Activated T-helper 9 cell treated with anti-CD3 and anti-CD28 coated beads, Interleukin-2, amount 50 U/mL, for 16 hours (primary cell): Measurements from ENCODE around the gene PPDPF.

ENCODE experiments used
- DNase-seq: peaks from one replicate; pipeline ENCODE4 v3.0.0-alpha.2; 2020; ENCODE audit warnings: low read depth

The PPDPF gene

DNA sequence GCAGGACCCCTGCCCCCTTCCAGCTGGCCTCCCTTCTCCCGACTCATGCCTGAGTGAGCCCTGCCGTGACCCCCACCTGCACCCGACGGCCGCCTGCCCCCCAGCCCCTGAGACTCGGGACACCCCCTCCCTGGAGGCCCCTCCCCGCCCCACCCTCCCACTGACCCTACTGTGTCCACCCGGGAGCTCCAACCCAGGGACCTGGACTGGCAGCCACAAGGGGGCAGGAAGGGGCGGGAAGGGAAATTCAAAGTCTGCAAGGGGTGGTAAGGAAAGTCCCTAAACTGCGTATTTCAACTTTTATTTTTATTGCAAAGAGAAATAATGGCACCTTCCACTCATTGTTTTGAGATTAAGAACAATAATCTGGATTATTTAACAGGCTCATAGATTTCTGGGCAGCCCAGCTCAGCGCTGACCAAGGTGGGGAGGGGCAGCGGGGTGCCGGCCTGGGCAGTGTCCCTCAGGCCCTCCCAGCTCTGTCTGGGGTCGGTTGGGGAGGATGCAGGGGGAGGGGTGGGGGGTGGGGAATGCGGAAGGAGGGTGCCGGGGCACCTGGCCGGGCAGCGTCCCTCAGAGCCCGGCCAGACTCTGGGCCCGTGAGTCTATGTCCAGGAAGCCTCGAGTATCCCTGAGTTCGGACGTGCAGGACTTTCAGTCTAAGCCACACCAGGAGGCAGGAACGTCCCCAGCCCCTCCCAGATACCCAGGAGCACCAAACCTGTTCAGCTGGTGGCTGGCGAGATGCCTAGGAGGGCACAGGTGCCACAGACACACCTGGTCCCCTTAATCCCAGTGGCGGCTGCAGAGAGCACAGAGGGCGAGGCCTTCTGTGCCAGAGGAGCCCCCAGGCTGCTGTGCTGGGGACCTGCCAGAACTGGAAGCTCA lies 17.9 kb downstream of the PPDPF start:
- DNase-seq = no peak

DNA sequence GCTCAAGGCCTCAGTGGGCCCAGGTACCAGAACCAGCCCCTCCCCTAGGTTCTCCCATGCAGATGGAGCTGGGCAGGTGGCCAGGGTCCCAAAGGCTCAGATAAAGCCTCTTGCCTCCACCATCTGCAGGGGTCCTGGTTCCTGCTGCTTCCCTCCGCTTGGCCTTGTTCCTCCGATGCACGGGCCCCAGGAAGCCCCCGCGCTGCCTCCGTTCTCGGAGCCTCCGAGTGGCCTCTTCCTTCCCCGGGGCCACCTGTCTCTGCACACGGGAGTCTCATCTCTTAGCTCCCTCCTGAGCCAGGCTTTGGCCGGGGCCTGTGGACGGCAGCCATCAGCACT lies 18.5 kb downstream of the PPDPF start:
- no peak for DNase-seq

DNA sequence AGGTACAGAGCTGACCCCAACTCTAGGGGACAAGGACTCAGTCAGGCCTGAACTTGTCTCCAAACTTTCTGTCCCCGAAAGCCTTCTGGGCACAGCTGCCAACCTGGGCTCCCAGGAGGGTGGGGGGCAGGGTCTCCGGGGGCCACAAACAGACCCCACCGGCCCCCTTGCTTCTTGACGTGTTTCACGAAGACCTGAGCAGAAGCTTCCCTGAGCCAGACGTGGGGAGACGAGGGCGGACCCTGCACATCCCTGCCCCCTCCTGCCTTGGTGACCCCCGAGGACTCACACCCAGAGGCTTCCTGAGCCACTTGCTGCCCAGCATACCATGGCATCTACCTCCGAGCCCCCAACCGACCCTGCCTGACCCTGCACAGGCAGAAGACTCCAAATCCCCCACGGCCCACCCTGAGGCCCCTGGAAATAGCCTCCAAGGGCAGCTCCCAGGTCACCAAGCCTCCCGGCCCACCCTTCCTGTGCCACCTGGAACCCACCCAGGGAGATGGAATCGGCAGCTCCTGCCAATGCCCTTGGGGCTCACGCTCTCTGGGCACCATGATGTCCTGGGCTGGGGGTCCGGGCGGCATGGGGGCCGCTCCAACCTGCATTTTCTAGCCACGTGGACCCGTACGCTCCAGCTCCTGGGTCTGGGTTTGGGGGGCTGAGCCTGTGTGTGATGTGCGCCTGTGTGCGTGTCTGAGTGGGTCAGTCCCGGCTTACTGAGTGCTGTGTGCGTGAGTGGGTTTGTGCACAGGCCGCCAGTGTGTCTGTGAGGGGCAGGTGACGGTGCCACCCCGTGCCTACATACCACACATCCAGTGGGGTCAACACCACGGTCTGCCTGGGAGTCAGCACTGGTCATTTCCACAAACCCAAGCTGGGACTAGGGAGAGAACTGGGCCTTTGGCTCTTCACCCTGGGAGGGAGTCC lies 19.1 kb downstream of the PPDPF start:
- no peak for DNase-seq

DNA sequence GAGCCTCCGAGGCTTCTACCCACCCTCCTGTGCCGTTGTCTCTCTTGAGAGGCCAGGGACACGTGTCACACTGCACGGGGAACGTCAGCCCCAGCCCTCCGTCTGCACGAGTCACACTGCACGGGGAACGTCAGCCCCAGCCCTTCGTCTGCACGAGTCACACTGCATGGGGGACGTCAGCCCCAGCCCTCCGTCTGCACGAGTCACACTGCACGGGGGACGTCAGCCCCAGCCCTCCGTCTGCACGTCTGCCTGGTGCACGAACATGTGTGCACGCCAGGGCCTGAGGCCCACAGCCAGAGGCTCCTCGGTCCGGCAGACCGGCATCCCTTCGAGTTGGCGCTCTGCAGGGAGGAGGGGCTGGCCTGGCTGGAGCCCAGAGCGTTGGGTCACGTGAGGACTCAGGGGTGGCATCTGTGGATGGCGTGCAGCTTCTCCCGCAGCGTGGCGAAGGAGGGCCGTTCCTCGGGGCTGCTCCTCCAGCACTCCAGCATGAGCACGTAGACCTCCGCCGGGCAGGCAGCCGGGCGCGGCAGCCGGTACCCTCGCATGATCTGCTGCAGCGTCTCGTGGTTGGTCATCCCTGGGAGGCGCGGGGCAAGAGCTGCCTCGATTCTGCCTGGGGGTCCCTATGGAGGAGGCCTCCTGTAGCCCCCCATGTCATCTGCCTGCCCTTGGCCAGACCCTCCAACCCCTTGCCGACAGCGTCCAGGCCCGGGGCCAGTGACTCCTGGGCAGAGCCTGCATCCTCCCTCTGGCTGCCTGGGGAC lies 20.0 kb downstream of the PPDPF start:
- no peak for DNase-seq

DNA sequence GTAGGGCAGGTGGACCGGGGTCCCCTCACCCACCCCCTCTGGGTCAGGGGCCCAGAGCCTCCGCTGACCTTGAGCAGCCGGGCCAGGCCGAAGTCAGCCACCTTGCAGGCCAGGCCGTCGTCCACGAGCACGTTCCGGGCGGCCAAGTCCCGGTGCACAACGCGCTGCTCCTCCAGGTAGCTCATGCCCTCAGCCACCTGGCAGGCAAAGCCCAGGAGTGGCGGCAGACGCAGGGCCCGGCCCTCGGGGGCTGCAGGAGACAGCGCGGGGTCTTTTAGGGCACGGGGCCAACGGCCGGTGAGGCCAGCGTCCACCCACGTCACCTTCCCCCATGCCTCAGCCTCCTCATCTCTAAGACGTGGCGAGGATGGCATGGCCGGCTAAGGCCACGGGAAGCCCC lies 20.8 kb downstream of the PPDPF start:
- no peak for DNase-seq

DNA sequence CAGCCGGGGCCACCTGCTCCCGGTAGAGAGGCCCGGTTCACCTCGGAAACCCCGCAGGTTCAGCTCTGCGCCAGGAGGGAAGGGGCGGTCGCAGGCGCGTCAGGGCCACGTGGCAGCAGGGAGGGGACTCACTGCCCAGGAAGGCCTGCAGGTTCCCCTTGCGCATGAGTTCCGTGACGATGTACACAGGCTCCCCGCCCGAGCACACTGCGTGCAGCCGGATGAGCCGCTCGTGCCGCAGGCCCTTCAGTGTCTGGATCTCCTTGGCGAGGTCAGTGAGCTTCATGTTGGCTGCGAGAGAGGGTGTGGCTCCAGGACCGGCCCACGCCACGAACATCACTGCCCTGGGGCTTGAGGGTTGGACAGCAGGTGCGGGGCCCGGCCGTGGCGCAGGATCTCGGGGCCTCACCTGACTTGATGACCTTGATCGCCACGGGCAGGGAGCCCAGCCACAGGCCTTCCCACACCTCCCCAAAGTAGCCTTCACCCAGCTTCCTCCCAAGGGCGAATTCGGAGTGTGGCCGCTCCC lies 21.5 kb downstream of the PPDPF start:
- DNase-seq = no peak

DNA sequence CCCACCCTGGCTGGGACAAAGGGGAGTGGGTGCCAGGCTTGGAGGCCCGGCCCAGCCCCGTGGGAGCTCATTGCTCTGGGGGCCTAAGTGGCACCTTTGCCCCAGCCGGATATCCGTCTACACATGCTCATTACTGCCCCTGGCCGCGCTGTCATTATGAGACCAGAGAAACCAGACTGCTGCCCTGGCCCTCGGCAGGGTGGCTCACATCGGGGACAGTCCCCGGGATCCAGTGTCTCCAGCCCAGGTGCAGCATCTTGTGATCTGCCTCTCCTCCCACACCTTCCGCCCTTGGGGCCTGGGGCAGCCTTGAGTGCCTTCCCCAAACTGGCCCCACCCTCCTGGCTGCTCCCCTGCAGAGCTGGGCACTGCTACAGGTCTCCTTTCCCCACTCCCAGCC lies 22.1 kb downstream of the PPDPF start:
- DNase-seq = no peak

DNA sequence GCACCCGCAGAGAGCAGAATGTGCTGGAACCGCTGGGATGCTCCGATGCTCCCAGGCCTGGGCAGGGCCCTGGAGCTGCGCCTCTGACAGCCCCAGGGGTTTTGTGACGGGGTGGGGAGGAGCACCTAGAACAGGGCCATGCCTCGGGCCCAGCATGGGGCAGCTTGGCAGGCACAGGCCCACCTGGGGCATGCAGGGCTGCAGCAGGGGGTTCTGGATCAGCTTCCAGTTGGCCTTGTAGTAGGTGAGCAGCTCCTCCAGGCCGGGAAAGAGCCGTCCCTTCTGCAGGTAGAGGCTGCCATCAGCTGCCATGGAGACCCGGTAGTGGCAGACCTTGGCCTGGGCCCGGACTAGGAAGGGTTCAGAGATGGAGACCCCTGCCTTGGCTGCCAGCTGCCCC lies 22.6 kb downstream of the PPDPF start:
- no peak for DNase-seq

DNA sequence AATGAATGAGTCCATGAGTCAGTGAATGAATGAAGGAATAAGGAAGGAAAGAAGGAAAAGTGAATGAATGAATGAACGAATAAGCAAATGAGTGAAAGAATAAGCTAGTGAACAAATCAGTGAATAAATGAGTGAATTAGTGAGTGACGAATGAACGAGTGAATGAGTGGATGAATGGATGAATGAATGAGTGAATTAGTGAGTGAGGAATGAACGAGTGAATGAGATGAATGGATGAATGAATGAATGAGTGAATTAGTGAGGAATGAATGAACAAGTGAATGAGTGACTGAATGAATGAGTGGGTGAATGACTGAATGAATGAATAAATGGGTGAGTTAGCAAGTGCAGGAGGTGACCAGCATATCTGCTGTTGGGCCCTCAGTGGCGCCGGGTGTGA lies 23.2 kb downstream of the PPDPF start:
- DNase-seq = no peak

DNA sequence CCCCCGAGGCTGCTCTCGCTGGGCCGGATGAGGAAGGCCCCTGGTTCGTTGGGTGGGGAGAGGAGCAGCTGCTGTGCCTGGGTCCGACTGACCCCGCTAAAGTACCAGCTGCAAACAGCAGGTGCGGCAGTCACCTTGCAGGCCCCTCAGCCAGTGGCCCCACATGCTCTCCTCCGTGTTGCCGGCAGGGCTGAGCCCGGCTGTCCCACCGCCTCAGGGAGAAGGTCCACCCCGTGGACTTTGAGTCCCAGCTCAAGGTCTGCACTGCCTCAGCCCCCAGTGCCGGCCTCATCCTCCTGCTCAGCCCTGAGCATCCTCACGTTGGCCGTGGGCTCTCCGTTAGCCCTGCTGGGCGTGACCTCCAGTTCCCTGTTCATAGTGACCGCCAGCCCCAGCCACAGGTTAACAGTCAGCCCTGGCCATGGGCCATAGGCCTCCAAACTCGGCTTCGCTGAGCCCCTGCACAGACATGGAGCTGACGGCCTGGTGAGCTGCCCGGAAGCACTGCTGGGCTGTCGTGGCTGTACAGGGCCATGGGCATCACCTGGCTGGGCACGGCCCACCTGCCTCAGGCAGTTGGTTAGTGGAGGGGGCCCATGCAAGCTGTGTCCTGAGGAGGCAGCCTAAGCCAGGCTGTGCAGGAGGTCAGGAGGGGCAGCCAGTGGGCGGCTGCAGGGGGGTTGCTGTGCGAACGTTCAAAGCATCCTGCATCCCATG lies 23.8 kb downstream of the PPDPF start:
- DNase-seq = no peak

DNA sequence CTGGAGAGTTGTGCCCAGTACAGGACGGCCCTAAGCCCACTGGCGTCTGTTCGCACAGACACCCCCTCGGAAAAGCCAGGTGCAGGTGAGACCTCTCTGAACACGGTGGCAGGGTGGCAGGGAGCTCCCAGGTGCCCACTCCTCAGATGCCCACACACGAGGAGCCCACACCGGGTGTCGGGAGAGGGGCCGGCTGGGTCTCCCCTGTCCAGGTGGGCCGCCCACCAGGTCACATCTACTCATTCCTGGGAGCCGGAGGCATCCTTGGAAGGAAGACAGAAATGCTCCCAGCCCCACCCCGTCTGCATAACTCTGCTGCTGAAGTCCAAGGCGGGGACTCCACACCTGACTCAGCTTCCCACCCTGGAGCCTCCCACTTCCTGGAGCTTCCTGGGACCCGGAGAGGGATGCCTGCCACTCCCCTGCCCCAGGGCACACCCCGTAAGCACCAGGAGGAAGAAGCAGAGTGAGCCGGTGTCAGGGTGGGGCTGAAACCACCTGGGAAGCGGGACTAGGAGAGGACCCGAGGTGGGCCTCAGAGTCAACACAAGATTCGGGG lies 24.5 kb downstream of the PPDPF start:
- DNase-seq = no peak

DNA sequence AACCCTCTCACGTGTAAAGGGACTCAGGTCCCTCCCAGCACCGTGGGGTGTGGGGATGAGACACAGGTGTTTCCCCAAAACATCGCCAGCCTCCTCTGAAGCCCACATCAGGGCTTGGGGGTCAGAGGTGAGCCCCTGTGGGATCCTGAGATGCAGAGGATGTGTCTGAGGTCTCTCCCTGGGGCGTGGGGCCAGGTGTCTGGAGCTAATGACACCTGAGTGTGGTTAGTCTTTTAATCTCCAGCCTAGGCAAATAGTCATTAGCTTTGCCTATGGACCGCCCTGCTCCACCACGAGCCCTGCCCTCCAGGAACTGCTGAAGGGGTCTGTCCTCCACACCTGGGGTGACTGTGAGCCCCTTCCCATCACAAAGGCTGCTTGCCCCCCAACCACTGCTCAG lies 25.2 kb downstream of the PPDPF start:
- DNase-seq = no peak

DNA sequence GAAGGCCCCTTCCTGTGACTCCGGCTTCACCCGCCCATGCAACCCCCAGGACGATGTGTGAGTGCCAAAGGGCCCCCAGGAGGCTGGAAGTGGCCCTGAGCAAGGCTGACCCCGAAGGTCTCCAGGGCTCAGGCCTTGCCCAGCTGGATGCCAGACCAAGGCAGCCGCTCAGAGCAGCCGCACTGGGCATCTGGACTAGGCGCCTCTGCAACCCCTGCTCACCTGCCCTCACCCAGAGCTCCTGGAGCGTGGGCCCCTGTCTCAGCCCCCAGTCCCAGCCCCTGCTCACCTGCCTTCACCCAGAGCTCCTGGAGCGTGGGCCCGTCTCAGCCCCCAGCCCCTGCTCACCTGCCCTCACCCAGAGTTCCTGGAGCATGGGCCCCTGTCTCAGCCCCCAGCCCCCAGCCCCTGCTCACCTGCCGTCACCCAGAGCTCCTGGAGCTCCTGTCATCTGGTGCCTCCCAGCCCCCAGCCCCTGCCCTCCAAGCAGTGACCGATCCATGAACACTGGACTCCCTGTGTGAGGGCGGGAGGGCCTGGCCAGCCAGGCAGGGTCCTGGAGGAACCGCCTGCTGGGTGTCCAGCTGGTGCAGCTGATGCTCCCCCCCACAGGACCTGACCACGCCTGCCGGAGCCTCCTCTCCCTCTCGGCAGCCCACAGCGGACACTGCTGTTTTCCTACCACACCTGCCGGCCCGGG lies 25.8 kb downstream of the PPDPF start:
- DNase-seq = no peak

DNA sequence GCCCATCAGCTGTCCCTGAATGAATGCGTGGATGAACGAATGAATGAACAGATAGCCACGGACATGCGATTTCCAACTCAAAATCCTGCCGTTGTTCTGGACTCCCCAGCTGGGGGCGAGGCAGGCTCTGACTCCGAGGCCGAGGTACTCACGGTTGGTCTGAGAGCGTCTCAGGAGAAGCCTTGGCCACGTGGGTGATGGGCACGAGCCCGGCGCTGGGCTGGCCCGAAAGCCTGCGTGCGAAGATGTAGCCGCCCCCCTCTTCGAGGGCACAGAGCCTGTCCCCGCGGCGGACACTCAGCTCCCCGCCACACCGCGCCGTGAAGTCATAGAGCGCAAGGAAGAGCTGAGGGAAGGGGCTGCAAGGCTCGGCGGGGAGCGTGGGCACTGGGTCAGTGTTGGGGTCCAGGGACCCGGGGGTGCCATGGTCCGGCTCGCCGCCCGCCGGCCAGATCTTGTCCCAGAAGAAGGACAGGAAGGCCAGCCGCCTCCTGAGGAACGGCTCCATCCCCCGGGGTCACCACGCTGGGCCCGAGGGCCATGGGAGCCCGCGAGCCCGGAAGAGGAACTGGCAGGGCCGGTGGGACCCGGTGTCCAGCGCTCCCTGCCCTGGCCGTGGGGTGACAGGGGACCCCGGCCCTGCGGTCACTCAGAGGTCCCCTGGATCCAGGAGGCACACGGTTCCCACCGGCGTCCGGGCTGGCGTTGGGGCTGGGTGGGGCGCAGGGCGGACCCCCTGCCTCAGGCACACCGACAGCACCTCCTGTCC lies 26.6 kb downstream of the PPDPF start:
- no peak for DNase-seq

DNA sequence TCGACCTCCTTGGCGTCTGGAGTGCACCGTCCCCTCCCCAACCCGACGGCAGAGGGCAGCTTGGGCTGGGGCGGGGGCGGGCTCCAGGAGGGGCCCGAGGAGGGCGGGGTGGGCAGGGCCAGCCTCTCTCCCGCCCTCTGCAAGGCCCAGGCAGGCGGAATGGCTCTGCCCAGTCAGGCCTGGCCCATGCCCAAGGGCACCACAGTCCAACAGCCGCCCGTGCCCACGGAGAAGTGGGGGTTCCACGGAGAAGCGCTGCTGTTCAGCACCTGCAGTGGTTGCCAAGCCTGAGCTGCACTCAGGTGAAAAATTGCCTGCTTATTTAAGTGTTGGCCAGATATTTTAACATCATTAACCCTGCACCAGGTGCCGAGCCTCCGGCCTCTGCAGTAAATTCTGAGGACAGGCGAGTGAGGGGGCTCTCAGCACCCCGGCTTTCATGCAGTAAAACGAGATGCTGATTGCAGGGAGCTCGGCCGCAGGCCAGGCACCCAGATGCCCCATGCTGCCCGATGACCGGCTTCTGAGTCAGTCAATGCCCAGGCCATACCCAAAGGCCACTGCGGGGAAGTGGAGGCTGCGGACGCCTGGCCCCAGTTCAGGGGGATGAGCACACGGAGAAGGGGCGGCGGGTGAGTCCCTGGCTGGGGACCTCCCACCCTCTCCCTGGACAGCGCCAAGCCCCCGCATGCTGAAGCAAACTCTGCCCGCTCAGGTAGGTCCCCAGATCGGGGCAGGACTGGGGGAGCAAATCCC lies 27.3 kb downstream of the PPDPF start, which contains the start of gene SRMS:
TSS of gene SRMS (minus strand) at position 25 of the 756 bp plus-strand sequence. CDS start 286 bp downstream, outside the sequence.
- DNase-seq = no peak

DNA sequence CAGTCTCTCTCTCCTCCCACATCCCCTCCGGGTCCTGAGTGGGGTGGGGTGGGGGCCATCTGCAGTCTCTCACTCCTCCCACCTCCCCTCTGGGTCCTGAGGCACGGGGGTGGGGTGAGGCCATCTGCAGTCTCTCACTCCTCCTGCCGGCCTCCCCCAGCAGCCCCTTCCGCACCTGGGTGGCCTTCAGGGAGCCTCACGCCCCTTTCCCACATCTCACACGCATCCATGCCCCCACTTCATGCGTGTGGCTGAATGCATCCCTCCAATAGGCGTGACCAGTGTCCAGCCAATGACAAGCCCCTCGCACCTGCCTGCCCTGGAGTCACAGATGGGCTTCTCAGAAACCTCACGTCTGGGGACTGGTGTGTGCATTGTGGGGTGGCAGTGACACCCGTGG lies 28.0 kb downstream of the PPDPF start:
- no peak for DNase-seq

DNA sequence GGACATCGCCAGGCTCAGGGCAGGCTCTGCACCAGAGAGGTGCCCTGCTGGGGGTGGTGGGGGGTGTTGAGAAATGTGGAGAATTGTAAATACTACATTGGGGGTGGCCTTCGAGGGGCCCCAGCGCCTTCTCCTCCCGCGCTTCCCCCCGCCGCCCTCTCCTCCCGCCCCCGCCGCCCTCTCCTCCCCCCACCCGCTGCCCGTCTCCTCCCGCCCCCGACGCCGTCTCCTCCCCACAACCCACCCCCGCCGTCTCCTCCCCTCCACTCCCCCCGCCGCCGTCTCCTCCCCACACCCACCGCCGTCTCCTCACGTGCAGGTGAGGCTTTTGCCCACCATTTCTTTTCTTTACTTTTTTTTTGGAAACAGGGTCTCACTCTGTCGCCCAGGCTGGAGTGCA lies 28.5 kb downstream of the PPDPF start:
- DNase-seq = no peak

DNA sequence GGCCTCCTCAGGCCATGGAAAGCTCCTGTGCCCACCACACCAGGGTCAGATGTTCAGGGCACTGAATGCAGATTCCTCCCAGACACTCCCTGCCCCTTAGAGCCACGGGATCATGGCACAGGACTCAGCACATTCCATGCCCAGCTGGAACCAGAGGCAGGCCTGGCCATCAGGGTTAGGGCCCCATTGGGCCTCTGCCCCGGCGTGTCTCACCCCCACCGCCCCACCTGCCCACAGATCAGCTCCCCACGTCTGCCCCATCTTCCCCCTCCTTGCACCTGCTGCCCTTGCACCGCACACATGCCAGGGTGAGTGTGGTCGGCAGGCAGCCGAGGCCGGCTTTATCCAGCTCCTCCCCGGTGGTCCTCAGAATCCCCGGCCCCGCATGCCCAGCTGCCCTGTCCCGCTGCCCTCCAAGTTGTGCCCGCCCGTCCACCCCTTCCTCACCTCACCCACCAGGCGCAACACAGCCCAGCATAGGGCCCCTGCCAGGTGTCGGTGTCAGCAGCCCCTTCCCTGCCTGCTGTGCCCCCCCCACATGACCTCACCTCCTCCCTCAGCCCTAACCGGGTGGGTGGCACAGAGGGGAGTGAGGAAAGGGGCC lies 29.2 kb downstream of the PPDPF start:
- DNase-seq = no peak
